ENCODE data around the gene SELENON. TPM values are rescaled to one million over a fixed set of nuclear protein-coding genes. Genes with fewer than 3 reads are reported as not detected.

The SELENON gene
- polyA plus RNA-seq, 3 donors = 67.5 to 85.7 (median 85.2) TPM

DNA sequence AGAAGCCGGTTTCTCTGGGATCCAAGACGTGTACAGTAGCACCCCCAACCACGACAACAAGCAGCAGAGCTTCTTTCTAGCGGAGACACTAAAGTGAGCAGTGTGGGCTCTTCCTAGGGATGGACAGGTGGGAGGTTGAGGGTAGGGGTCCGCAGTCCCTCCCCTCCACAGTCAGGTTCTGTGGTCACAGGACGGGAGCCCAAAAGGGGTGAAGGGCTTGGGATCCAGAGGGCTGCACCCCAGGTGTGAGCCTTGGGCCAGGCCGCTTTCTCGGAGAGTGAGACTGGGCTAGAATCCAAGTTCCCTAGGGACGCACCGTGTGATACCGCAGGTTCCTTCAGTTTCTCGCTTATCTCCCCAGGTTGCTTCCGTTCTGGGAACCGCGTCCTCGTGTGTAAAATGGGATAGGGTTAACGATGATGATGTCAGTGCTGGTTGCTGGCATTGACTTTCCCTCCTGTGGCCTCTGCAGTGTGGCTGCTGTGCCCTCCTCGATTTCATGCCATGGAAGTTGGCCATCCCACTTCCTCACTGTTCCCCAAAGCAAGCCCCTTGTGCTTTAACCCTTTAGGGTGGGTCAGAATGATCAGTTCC is 17.3 kb upstream of the SELENON start:
- DNase-seq (ENCODE audit: extremely low read depth in 1 of 11, low read depth in 9 of 11, low spot score in 4 of 11) = no peak

DNA sequence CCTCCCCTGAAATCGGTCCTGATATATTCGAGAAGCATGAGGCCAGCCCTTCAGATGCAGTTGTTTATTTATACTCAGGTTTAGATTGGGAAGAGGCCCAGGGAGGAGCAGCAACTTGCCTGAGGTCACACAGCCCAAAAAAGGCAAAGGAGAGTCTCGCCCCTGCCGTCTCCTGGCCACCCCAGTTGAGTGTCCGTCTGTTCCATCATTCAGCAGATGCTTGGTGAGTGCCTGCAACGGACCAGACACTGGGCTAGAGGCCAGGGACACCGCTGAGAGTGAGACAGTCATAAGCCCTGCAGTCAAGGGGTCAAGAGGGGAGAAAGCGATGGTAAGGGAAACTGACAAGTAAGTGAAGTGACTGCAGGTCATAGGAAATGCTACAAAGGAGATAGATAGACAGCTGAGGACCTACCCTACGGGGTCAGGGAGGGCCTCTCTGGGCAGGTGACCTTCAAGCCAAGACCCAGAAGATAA is 15.4 kb upstream of the SELENON start:
- DNase-seq (ENCODE audit: extremely low read depth in 1 of 11, low read depth in 9 of 11, low spot score in 4 of 11) = no peak

GRCh38 chr1:25785333-25786067 is 14.5 kb upstream of the SELENON start:
- DNase-seq (ENCODE audit: extremely low read depth in 1 of 11, low read depth in 9 of 11, low spot score in 4 of 11) = no peak

DNA sequence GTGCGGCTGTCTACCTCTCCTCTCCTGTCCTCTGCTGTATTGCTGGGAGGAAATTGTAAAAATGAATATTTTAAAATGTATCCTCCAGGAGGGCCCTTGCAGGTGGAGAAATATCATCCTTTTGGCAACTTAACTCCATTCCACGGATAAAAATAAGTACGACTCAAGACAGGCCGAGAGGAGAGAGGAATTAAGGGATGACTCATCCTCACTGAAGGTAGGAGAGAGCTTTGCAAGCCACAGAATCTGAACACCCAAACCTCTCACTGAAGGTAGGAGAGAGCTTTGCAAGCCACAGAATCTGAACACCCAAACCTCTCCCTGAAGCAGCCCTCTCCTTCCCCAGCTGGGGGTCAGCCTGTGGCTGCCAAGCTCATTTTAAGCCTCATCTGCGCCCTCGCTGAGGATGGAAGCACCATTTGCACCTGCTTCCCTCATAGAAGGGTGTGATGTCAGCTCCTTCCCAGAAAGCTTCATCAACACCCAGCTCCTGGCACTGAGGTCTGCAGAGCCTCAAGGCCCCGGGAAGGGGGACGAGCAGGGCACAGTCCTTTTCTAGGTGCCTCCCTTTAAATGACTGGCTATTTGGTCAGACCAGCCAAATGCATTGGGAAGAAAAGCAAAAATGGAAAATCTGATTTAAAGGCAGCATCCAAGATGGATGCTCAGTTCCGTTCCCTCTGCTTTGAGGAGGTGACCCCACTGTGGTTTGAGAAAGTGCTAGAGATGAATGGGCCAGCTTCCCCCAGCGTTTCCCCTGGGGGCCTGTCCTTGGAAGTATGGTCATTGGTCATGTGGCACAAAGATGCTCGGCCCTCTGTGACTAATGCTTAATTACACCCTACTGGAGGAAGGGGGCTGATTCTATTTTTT is 12.9 kb upstream of the SELENON start:
- no peak for DNase-seq (ENCODE audit: extremely low read depth in 1 of 11, low read depth in 9 of 11, low spot score in 4 of 11)

- no peak for DNase-seq (ENCODE audit: extremely low read depth in 1 of 11, low read depth in 9 of 11, low spot score in 4 of 11)
Observed at GRCh38 chr1:25787760-25788166, 12.2 kb upstream of the SELENON start.

DNA sequence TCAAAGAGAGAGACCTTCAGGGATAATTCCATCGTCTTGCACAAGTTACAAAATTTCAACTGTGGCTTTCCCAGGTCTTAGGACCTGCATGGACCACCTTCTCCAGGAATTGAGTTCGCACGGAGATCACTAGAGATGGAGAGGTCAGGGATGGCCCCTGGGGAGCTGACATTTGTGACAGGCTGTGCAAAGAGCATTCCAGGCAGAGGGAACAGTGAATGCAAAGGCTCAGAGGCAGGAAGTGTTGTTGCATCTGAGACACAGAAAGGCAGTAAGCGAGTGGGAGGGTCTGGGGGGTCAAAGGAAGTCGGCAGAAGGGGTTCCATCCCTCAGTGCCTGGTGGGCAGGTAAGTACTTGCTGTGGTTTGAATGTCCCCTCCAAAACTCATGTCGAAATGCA is 9.5 kb upstream of the SELENON start:
- DNase-seq (ENCODE audit: extremely low read depth in 1 of 11, low read depth in 9 of 11, low spot score in 4 of 11) = no peak

- no peak for DNase-seq (ENCODE audit: extremely low read depth in 1 of 11, low read depth in 9 of 11, low spot score in 4 of 11)
Observed at GRCh38 chr1:25792115-25792514, 7.9 kb upstream of the SELENON start.

DNA sequence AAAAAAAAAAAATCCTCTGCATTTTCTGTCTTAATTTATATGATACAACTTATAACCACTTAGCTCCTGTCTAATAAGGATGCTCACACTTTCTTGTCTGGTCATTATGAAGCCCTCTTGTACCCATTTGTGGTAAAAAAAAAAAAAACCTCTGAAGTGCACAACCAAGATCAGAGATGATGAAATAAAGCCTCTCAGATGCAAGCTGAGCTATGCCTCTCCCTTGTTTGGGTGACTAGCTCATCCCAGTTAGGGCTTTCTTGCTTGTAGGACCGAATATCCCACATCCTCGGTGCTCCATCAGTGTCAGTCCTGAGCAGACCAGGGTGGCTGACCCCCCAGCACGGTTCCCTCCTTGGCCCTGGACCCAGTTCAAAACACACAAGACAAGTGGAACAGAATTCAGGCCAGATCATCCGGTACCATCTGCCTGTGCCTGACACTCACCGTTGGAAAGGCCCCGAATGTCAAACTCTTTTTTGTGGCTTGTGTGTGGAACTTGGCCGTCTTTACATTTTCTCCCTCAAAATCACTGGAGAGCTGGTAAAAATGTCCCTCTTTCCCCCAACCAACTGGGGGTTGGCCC is 6.3 kb upstream of the SELENON start:
- DNase-seq (ENCODE audit: extremely low read depth in 1 of 11, low read depth in 9 of 11, low spot score in 4 of 11) = no peak

- no peak for DNase-seq (ENCODE audit: extremely low read depth in 1 of 11, low read depth in 9 of 11, low spot score in 4 of 11)
Observed at GRCh38 chr1:25794325-25794724, 5.7 kb upstream of the SELENON start.

DNA sequence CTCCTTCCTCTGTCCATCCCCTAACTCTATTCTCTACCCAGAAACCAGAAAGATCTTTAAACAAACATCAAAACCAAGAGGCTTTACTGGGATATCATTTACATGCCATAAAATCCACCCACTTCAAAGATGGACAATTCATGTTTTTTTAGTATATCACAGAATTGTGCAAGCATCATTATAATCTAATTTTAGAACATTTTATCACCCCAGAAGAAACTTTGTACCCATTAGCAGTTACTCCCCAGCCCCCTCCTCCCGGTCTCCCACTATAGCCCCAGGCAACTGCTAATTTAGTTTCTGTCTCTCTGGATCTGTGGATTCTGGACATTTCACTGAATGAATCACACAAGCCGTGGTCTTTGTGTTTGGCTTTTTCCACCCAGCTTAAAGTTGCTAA is 4.8 kb upstream of the SELENON start:
- DNase-seq (ENCODE audit: extremely low read depth in 1 of 11, low read depth in 9 of 11, low spot score in 4 of 11) = no peak

DNA sequence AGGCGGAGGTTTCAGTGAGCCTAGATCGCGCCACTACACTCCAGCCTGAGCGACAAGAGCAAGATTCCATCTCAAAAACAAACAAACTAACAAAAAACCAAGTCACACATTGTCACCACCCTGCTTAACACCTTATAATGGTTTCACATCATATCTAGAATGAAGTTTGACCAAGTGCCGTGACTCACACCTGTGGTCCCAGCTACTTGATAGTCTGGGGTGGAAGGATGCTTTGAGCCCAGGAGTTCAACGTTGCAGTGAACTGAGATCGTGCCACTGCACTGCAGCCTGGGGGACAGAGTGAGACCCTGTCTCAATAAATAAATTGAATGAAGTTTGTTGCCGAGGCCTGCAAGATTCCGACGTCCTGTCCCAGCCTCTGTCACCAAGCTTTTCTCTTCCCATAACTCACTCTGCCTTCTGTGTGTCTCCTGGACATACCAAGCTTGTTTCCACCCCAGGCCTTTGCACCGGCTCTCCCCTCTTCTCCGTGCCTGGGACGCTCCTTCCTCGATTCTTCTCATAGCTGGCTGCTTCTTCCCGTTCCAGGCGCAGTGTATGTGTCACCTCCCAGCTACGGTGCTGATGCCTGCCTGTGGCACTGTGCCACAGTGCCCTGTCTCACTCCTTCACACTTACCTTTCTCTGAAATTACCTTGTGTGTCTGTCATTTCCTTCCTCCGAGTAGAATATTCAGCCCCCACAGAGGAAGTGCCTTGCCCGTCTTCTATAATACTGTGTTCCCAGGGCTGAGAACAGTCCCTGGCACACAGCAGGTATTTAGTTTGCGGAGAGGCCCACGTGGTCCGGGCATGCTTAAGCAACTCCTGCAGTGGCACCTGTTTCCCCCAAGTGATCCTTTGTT is 3.8 kb upstream of the SELENON start:
- no peak for DNase-seq (ENCODE audit: extremely low read depth in 1 of 11, low read depth in 9 of 11, low spot score in 4 of 11)

- peak in 5 of 11 donors; percentile 58 to 77 (median 70) for DNase-seq (ENCODE audit: extremely low read depth in 1 of 11, low read depth in 9 of 11, low spot score in 4 of 11)
Observed at GRCh38 chr1:25796811-25797458, 3.1 kb upstream of the SELENON start.

DNA sequence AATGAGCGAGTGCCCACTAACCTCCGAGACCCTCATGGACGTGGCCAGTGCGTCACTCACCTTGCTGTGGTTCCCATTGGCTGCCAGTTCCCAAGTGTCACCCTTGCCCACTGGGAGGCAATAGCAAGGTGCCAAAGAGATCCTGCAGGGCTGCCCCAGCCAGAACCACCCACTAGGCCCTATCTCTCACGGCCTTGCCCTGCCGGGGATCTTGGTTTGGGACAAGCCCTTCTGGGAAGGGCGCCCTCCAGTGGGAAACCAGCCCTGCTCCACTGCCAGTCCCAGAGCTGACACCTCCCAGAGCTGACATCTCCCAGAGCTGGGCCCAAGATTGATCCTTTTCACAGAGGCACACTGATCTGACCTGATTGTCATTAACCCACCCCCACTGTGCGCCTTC is 2.1 kb upstream of the SELENON start:
- DNase-seq (ENCODE audit: extremely low read depth in 1 of 11, low read depth in 9 of 11, low spot score in 4 of 11) = no peak

DNA sequence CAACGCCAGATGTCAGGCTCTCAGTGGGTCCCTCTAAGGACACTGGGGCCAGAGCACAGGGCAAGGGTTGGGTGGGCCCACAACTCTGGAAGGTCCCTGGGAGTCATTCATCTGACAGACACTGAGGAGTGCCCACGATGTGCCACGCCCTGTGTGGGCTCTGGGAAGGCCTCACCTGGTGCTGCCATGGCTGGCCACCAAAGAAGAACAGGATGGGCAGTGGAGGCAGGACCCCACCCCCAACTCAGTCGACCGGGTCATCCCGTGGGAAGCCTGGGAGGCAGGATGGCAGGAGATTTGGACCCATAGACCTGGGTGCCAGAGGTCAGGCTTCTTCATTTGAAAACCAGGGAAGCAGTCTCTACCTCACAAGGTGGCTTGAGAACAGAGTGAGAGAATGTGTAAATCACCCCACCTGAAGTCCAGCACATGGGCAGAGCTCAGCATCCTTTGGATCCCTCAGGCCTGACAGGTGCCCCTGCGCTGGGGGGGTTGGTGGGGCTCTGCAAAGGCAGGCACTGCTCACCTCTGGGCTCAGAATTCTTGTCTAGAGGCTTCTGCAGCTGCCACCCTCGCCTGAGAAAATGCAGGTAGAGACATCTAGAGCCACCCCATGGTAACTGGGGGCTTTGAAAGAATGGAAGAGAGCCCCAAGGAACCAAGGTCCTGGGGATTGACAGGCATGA is 1.2 kb upstream of the SELENON start:
- no peak for DNase-seq (ENCODE audit: extremely low read depth in 1 of 11, low read depth in 9 of 11, low spot score in 4 of 11)

DNA sequence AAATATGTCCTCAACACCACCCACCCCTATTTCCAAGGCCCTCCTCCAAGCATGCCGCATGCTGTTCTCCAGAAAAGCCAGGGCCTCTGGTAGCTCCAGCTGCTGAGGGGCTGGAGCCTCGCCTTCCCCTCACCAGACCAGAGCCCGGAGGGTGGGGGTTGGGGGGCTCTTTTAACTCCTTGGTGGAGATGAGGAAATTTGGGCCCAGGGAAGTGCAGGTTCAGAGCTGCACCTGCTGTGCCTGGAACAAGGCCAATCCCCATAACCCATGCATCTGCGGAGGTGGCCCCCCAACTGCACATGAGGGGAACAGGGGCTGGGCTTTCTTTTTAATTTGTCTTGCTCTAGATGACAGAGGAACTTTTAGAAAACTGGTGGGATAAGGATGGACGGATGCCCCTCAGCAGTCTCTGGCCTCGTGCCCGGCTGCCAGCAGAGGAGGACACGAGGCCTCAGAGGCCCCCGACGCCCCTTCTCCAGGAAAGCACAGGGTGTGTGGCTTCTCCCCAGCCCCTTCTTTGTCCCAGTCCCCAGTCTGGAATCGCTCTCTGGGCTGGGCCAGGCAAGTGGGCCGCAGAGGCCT is 550 bp upstream of the SELENON start:
- no peak for DNase-seq (ENCODE audit: extremely low read depth in 1 of 11, low read depth in 9 of 11, low spot score in 4 of 11)

DNA sequence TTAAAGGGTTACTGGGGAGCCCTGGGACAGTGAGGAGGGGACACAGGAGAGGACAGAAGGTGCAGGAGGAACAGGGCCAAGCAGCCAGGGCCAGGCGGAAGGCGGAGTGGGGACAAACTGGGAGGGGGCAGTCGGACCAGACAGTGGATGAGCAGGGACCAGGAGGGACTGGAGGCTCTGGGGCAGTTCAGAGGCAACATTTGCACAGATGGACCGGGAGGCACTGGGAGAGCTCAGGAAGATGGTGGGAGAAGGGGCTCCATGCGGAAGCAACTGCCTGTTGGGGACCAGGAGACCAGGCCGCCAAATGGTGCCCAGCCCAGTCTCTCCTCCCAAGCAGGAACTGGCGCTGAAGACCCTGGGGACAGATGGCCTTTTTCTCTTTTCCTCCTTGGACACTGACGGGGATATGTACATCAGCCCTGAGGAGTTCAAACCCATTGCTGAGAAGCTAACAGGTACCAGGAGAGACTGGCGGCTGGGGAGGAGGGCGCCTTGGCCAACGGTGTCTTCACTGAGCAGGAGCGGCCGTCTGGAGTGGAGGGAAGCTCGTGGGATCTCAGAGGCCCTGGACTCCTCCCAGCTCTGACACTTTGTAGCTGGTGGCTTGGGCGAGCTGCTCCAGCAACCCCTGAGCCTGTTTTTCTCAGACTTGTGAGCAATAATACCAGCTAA is 847 bp downstream of the SELENON start:
- no peak for DNase-seq (ENCODE audit: extremely low read depth in 1 of 11, low read depth in 9 of 11, low spot score in 4 of 11)

- no peak for DNase-seq (ENCODE audit: extremely low read depth in 1 of 11, low read depth in 9 of 11, low spot score in 4 of 11)
Observed at GRCh38 chr1:25802915-25803314, 2.9 kb downstream of the SELENON start.

Data from renal cortex interstitium (tissue), 11 donors.